ENCODE results near the gene ZNF799. TPM values are rescaled to one million over a fixed set of nuclear protein-coding genes. Genes with fewer than 3 reads are reported as not detected.
A peak's percentile ranks its signal among the peaks of the same experiment; 100 is the strongest.
"Not testable (repeated sequence)": the region's sequence is repeated elsewhere in the genome, so short reads cannot be mapped to it uniquely, and the experiment has no call there.

ZNF799 gene
- total RNA-seq = 4.6 and 6.6 TPM in 2 replicates

DNA sequence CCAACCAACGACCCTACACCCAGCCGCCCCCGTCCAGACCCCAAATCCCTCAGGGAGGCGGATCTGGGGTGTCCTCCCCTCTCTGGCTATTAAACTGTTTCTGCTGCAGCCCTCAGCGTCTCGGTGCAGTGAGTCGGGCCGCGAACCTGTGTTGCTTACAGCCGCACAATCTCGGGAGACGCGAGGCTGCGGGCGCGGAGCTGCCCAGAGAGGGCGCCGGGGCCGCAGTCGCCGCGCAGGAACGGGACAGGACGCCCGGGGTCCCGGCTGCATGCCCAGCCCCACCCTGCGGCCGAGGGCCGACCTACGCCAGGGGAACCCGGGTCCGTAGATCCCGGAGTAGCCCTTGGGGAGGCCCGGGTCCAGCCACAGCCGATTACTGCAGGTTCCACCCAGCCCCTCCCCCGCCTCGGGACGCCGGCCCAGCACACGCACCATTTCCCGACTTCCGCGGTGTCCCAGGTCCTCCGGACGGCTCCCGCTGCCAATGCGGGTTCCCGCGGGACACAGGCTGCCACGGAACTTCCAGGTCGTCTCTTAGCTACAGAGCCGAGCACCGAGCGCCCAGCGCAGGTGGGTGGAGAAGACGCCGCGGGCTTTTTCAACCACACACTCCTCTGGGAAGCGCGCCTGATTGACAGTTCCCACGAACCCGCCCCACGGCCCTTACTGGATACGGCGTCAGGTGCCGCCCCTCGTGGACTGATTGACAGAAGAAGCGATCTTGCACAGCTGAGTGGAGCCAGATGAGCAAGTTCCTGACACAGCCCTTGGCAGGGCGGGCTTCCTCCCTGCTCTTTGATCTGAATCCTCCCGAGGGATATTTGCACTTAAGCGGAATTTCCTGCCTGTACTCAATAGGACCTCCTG lies at the start of gene ZNF799:
TSS of gene ZNF799 (minus strand) at position 639 of the 870 bp plus-strand sequence. CDS start at position 438, 201 bp downstream.
- DNase-seq (ENCODE audit: low read depth in 2 of 2) = peak; percentile 98 to 100

GRCh38 chr19:12450844-12451243 lies 49.8 kb upstream of the ZNF799 start:
- no peak for DNase-seq (ENCODE audit: low read depth in 2 of 2)

GRCh38 chr19:12448808-12449207 lies 47.7 kb upstream of the ZNF799 start:
- DNase-seq (ENCODE audit: low read depth in 2 of 2) = no peak

DNA sequence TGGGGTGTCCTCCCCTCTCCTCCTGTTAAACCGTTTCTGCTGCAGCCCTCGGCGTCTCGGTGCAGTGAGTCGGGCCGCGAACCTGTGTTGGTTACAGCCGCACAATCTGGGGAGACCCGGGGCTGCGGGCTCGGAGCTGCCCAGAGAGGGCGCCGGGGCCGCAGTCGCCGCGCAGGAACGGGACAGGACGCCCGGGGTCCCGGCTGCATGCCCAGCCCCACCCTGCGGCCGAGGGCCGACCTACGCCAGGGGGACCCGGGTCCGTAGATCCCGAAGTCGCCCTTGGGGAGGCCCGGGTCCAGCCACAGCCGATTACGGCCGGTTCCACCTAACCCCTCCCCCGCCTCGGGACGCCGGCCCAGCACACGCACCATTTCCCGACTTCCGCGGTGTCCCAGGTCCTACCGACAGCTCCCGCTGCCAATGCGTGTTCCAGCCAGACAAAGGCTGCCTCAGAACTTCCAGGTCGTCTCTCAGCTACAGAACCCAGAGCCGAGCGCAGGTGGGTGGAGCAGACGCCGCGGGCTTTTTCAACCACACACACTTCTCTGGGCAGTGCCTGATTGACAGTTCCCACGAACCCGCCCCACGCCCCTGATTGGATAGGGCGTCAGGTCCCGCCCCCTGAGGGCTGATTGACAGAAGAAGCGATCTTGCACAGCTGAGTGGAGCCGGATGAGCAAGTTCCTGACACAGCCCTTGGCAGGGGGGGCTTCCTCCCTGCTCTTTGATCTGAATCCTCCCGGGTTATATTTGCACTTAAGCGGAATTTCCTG lies 39.7 kb upstream of the ZNF799 start, which contains the start of gene ZNF443:
TSS of gene ZNF443 (minus strand) at position 481 of the 776 bp plus-strand sequence. CDS start at position 374, 107 bp downstream.
- peak; percentile 96 to 99 for DNase-seq (ENCODE audit: low read depth in 2 of 2)

- DNase-seq (ENCODE audit: low read depth in 2 of 2) = peak in 1 of 2 donors; percentile 3
Measured at GRCh38 chr19:12439686-12440540, 38.8 kb upstream of the ZNF799 start.

DNA sequence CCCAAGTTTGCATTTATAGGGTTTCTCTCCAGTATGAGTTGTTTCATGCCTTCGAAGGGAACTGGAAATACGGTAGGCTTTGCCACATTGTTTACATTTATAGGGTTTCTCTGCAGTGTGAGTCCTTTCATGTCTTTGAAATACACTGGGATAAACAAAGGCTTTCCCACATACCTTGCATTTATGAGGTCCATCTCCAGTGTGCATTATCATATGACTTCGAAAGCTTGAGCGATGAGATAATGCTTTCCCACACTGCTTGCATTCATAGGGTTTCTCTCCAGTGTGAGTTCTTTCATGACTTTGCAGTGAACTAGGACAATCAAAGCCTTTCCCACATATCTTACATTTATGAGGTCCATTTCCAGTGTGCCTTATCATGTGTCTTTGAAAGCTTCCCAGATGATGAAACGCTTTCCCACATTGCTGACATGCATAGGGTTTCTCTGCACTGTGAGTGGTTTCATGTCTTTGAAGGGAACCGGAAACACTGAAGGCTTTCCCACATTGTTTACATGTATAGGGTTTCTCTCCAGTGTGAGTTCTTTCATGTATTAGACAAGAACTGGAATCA lies 29.7 kb upstream of the ZNF799 start:
- not testable (repeated sequence) for DNase-seq (ENCODE audit: low read depth in 2 of 2)

GRCh38 chr19:12425888-12426274 lies 24.8 kb upstream of the ZNF799 start:
- DNase-seq (ENCODE audit: low read depth in 2 of 2) = no peak

- no peak for DNase-seq (ENCODE audit: low read depth in 2 of 2)
Measured at GRCh38 chr19:12425236-12425887, 24.3 kb upstream of the ZNF799 start.

- not testable (repeated sequence) for DNase-seq (ENCODE audit: low read depth in 2 of 2)
Measured at GRCh38 chr19:12417273-12417672, 16.2 kb upstream of the ZNF799 start.

DNA sequence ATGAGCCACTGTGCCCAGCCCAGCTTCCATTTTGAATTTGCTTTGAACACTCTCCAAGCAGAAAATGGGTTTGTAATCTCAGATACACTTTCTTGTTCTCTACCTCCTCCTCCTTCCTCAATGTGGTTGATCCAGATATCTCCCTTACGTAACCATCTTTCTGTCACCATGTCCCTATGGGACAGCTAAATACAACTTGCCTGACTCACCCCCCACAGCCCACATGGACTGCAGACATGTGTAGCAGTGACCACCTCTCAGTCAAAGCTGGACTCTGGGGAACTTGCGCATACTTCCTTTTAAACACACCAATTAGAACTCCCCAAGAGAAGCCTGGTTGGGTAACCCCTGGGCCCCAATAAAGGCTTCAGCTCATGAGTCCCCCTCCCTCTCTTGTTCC lies 10.8 kb upstream of the ZNF799 start:
- no peak for DNase-seq (ENCODE audit: low read depth in 2 of 2)

- DNase-seq (ENCODE audit: low read depth in 2 of 2) = peak in 1 of 2 donors; percentile 1
Measured at GRCh38 chr19:12399901-12400632, 1.0 kb downstream of the ZNF799 start.

GRCh38 chr19:12391148-12391547 lies 9.9 kb downstream of the ZNF799 start:
- DNase-seq (ENCODE audit: low read depth in 2 of 2) = not testable (repeated sequence)

DNA sequence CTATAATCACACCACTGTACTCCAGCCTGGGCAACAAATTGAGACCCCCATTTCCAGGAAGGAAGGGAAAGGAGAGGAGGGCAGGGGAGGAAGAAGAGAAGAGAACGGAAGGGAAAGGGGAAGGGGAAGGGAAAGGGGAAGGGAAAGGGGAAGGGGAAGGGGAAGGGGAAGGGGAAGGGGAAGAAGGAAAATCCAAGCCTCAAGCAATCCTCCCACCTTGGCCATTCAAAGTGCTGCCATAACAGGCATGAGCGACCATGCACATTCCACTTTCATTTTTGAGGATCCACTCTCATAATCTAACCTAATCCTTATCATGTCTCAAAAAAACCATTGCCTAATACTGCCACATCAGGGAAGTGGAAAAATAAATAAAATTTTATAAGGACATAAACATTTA lies 14.7 kb downstream of the ZNF799 start:
- not testable (repeated sequence) for DNase-seq (ENCODE audit: low read depth in 2 of 2)

- DNase-seq (ENCODE audit: low read depth in 2 of 2) = no peak
Measured at GRCh38 chr19:12380444-12380737, 20.7 kb downstream of the ZNF799 start.

DNA sequence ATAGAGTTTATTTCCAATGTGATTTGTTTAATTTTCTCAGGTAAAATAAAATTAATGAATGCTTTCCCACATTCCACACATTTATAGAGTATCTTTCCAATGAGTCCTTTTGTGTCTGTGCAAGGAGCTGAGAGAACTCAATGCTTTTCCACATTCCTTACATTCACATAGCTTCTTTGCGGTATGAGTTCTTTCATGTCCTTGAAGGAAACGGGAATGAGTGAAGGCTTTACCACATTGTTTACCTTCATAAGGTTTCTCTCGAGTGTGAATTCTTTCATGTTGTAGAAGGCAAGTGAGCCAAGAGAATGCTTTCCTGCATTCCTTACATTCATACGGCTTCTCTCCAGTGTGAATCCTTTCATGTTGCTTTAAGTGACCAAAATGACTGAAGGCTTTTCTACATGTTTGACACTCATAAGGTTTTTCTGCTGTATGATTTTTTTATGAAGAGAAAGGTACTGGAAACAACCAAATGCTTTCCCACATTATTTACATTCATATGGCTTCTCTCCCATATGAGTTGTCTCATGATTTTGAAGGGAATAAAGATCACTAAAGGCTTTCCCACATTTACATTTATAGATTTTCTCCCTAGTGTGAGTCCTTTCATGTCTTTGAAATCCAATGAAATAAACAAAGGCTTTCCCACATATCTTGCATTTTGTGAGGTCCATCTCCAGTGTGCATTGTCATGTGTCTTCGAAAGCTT lies 21.2 kb downstream of the ZNF799 start:
- no peak for DNase-seq (ENCODE audit: low read depth in 2 of 2)

GRCh38 chr19:12374026-12374425 lies 27.0 kb downstream of the ZNF799 start:
- no peak for DNase-seq (ENCODE audit: low read depth in 2 of 2)

DNA sequence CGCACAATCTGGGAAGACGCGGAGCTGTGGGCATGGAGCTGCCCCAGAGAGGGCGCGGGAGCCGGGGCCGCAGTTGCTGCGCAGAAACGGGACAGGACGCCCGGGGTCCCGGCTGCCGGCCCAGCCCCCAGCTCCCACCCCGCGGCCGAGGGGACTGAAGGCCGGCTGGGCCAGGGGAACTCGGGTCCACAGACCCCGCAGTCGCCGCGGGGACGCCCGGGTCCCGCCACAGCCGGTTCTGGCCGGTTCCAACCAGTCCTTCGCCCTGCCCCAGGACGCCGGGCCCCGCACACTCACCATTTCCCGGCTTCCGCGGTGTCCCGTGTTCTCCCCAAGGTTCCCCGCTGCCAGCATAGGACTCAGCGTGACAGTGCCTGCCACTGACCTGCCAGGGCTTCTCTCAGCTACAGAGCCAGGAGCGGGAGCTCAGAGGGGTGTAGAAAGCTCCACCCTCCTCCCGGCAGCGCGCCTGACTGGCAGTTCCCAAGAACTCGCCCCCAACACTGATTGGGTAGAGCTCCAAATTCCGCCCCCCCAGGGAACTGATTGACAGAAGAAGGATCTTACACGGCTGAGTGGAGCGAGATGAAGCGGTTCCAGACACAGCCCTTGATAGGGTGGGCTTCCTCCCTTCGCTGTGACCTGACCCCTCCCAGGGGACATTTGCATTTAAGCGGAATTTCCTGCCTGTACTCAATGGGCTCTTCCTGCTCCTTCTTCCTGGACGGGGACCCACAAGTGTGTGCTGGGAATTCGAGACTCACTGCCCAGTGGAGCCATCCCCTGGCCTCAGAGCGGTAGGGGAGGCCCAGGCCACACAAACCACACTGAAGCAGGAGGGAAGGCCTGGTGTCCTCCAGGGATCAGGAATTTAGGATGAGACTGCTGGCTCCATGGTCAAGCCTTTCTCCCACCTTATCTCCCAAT lies 35.6 kb downstream of the ZNF799 start, which contains the start of gene ZNF442:
TSS of gene ZNF442 (minus strand) at position 448 of the 927 bp plus-strand sequence. CDS start 2,052 bp downstream, outside the sequence.
- peak; percentile 94 to 98 for DNase-seq (ENCODE audit: low read depth in 2 of 2)

Data from dermis microvascular lymphatic vessel endothelial cell (primary cell).